Subcutaneous adipose tissue (tissue), 4 donors: ENCODE data around the gene CDC42EP5. TPM values are rescaled to one million over a fixed set of nuclear protein-coding genes. Genes with fewer than 3 reads are reported as not detected.

ENCODE experiments used
- CTCF ChIP-seq: fragments of 450-650 bp; IDR thresholded peaks from one replicate; pipeline ENCODE4 v1.5.1; 2016; ENCODE audit warnings: low read depth, mild to moderate bottlenecking, control low read depth, antibody characterized with exemption, moderate library complexity
- total RNA-seq, 4 donors: library from RNA; depleted of rRNA; stranded (reverse); fragments of >200 nt; gene quantifications; one replicate each; pipeline ENCODE4 v1.1.0, GENCODE V29; 2016

CDC42EP5 gene
- total RNA-seq, 4 donors from 2014 or later: 0.98 to 11.6 (median 9.8) TPM

DNA sequence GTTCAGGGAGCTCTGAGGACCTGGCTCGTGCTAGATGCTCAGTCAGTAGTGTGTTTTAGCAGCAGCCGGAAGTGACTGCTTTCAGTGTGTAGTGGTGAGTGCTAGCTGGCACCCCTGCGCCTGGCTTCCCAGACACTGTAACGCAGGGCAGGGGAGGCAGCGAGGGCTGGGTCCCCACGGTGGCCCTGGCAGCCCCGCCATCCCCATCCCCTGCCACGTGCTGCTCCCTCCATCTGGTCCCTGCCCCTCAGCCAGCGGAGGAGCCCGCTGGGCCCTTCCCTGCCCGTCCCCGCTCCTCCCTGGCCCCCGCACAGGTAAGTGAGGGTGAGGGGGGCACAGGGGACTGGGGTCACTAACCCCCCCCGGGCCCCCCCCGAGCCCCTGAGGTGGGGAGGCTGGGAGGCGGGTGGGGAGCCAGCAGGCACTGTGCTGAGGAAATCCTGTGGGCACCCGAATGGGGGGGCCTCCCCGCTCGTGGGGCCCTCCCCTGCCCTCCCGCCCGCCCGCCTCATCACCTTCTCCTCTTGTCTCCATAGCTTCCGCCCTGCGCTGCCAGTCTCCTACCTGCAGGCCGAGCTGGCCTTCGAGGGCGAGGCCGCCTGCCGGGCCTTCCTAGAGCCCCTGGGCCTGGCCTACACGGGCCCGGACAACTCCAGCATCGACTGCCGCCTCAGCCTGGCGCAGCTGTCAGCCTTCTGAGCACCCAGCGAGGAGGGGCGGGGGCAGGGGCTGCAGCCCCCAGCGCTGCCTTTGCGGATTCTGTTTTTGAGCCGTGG is 12.7 kb downstream of the CDC42EP5 start:
- TF ChIP-seq CTCF: no peak

DNA sequence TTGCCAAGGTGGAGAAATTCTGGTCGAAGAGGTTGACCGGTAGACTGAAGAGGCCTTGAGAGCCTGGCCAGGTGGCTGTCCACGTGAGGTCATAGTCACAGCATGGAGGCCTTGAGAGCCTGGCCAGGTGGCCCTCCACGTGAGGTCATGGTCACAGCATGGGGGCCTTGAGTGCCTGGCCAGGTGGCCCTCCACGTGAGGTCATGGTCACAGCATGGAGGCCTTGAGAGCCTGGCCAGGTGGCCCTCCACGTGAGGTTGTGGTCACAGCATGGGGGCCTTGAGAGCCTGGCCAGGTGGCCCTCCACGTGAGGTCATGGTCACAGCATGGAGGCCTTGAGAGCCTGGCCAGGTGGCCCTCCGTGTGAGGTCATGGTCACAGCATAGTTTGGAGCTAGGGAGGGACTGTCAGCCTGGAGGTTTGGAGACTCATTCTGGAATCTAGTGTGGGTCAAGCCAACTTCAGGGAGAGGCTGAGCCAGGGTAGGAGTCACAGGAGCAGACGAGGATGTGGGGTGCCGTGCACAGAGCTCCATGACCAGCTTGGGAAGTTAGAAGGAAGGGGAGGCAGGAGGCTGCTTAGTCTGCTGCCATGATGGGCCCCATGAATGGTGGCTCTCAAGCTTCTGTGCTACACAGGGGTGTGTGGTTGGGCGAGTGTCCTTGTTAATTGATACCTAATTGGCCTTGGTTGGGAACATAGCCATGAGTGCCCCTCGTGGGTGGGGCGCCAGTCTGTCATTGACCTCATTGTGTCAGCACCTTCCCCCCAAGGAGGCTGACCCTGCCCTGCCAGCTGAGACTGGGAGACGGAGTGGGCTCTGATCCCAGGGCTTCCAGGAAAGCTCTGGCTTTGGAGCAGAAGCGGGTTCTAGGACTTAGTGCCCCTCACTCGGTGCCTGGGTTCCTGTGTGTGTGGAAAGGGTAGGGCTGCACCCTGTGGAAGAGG is 13.5 kb downstream of the CDC42EP5 start:
- TF ChIP-seq CTCF: no peak

DNA sequence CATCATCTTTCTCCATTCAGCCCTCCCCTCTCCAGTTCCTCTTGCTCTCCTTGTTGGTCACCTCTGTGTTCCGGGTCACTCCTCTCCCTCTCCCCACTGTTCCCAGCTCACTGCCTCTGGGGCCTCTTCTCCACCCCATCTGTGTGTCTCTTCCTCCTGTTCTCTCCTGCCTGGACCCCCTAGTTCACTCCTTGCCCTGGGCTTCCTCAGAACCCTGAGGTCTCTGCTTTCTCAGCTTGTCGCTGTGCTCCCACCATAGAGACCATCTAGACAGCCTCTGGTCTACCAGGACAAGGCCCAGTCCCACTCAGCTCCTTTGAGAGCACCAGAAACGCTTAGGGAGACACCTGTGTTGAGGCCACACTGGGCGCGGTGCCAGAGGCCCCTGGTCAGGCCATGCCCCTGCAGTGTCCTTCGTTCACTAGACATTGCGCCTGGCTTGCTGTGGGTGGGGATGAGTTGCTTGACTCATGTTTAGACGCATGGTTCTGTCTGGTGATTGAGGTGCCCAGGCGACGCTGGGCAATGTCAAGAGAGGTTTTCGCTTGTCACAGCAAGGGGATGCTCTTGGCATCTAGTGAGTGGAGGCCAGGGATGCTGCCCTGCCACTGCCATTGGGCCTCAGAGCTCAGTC is 14.3 kb downstream of the CDC42EP5 start:
- no peak for TF ChIP-seq CTCF

- TF ChIP-seq CTCF: no peak
Observed at GRCh38 chr19:54457773-54458647, 15.1 kb downstream of the CDC42EP5 start.

GRCh38 chr19:54456423-54457373 is 16.4 kb downstream of the CDC42EP5 start:
- TF ChIP-seq CTCF: no peak
